Chondrocyte (in vitro differentiated cells): ENCODE results near the gene LYPLA2. TPM values are rescaled to one million over a fixed set of nuclear protein-coding genes. Genes with fewer than 3 reads are reported as not detected.

Experiments used
- DNase-seq: peaks from one replicate; pipeline ENCODE4 v3.0.0; 2021; ENCODE audit warnings: mixed read lengths, low spot score
- H3K27ac Mint-ChIP-seq: one replicate; pipeline ENCODE4 v1.8.0; 2021; ENCODE audit warnings: mild to moderate bottlenecking, moderate library complexity, mixed read lengths; ENCODE audit not compliant: unreplicated experiment
- H3K27me3 Mint-ChIP-seq: 2 replicates; pipeline ENCODE4 v1.8.0; 2021; ENCODE audit warnings: low read depth, mixed read lengths
- H3K36me3 Mint-ChIP-seq: 2 replicates; pipeline ENCODE4 v1.8.0; 2021; ENCODE audit warnings: low read depth, mixed read lengths
- H3K4me1 Mint-ChIP-seq: 2 replicates; pipeline ENCODE4 v1.8.0; 2021; ENCODE audit warnings: low read depth, mild to moderate bottlenecking, mixed read lengths
- H3K4me3 Mint-ChIP-seq: one replicate; pipeline ENCODE4 v1.8.0; 2021; ENCODE audit warnings: mild to moderate bottlenecking, moderate library complexity, mixed read lengths; ENCODE audit not compliant: unreplicated experiment
- H3K9me3 Mint-ChIP-seq: 2 replicates; pipeline ENCODE4 v1.8.0; 2021; ENCODE audit warnings: low read depth, mixed read lengths
- total RNA-seq: library from RNA; stranded (reverse); gene quantifications from 3 replicates; pipeline ENCODE4 v1.2.1, GENCODE V29; 2021
- TF ChIP-seq, protein P1 (sequence below): fragments of 200-600 bp; sonication (generic); IDR thresholded peaks from 2 replicates; pipeline ENCODE4 v1.5.0; 2021; ENCODE audit warnings: antibody characterized with exemption, mild to moderate bottlenecking, moderate library complexity

LYPLA2 gene
- total RNA-seq, 1 donor from 2014 or later: 40.4 TPM

DNA sequence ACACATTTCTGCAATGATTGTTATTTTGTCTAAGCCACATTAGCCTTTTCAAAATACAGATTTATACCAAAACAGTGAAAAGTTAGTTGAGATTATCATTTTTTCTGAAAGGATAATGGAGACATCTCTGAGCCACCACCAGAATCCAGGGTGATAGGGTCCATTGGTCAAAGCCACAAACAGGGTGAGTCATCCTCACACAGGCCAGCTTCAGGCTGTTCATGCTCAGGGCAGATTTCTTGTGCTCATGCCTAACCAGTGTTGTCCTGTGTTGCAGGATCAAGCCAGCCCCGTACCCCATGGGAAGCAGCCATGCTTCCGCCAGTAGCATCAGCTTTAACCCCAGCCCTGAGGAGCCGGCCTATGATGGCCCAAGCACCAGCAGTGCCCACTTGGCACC is 34.3 kb upstream of the LYPLA2 start:
- no peaks in the 10 kb centered on the region for H3K4me1 Mint-ChIP-seq
- no peaks in the 10 kb centered on the region for H3K9me3 Mint-ChIP-seq
- TF ChIP-seq, protein P1, sequence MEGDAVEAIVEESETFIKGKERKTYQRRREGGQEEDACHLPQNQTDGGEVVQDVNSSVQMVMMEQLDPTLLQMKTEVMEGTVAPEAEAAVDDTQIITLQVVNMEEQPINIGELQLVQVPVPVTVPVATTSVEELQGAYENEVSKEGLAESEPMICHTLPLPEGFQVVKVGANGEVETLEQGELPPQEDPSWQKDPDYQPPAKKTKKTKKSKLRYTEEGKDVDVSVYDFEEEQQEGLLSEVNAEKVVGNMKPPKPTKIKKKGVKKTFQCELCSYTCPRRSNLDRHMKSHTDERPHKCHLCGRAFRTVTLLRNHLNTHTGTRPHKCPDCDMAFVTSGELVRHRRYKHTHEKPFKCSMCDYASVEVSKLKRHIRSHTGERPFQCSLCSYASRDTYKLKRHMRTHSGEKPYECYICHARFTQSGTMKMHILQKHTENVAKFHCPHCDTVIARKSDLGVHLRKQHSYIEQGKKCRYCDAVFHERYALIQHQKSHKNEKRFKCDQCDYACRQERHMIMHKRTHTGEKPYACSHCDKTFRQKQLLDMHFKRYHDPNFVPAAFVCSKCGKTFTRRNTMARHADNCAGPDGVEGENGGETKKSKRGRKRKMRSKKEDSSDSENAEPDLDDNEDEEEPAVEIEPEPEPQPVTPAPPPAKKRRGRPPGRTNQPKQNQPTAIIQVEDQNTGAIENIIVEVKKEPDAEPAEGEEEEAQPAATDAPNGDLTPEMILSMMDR: no peak
- peaks cover 36% of the 10 kb centered on the region for H3K36me3 Mint-ChIP-seq
- DNase-seq: no peak
- H3K4me3 Mint-ChIP-seq: no peak overlapping the region
- H3K27me3 Mint-ChIP-seq: no peaks in the 10 kb centered on the region
- H3K27ac Mint-ChIP-seq: peak overlapping the region; percentile 32

DNA sequence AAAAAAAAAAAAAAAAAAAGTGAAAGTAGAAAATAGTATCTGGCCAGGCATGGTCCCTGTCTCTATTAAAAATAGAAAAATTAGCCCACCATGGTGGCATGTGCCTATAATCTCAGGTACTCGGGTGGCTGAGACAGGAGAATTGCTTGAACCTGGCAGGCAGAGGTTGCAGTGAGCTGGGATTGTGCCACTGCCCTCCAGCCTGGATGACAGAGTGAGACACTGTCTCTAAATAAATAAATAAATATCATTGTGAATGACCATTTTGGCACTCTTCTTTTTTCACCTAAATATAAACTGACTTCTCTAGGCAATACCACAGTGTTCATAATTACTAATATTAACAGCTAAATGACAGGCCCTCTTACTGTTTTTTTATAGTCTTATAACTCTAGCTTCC is 33.1 kb upstream of the LYPLA2 start:
- Mint-ChIP-seq H3K36me3 (peaks cover 36% of the 10 kb centered on the region), H3K4me1 (no peaks in the 10 kb centered on the region), H3K27ac (no peak overlapping the region), H3K27me3 (no peaks in the 10 kb centered on the region), H3K9me3 (no peaks in the 10 kb centered on the region), H3K4me3 (no peak overlapping the region)
- TF ChIP-seq, protein P1: no peak
- no peak for DNase-seq

DNA sequence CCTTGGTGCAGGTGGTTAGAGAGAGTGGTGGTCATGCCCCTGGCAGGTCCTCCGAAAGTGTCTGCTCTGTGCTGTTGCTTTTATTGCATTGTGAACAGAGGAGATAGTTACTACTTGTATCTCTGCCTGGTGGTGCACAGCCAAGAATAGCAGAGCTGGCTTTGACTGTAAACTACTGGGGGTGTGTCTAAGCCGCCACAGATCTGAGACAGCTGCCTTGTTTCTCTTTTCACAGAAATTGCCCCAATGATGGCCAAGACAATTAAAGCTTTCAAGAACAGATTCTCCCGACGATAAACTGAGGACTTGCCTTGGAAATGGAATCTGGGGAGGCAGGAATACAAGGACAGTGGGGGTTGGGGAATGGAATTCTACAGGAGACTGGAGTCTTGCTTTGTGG is 31.7 kb upstream of the LYPLA2 start:
- H3K4me3 Mint-ChIP-seq: no peak overlapping the region
- H3K4me1 Mint-ChIP-seq: no peaks in the 10 kb centered on the region
- TF ChIP-seq, protein P1: no peak
- peaks cover 26% of the 10 kb centered on the region for H3K36me3 Mint-ChIP-seq
- no peak overlapping the region for H3K27ac Mint-ChIP-seq
- no peak for DNase-seq
- no peaks in the 10 kb centered on the region for H3K9me3 Mint-ChIP-seq
- no peaks in the 10 kb centered on the region for H3K27me3 Mint-ChIP-seq

DNA sequence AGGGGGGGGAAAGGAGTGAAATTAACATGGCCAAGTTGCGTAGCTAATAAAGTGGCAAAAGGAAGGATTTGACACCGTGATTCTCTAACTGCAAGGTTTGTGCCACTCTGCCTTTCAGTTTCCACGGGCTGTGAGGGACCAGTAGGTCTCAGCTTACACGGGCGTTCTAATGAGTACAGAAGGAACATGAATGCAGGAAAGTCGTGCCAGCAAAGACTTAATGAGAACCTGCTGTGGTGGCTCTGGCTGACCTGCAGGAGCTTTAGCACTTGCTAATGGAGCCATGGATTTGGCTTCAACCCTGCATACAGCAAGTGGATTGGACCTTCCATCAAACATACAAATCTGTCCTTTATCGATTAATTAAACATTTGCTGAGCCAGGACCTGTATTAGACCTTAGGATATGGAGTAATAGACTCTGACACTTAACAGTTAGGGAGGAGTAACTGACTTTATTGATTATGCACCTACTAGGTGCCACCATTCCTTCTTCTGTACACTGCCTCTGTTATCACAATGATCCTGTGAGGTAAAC is 27.8 kb upstream of the LYPLA2 start:
- H3K9me3 Mint-ChIP-seq: no peaks in the 10 kb centered on the region
- no peak for DNase-seq
- H3K27ac Mint-ChIP-seq: no peak overlapping the region

DNA sequence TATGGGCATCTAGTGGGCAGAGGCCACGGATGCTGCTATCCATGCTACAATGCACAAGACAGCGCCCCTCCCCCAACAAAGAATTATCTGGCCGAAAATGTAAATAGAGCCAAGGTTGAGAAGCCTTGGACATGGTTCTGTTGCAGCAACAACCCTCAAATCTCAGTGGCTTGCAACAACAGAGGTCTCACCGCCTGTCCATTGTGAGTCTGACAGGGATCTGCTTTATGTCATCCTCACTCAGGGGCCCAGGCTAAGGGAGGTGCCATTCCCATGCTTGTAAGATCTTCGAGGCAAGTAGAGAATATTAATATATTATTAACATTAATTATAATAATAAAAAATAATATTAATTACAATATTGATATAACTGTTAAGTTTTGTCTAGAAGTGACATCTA is 22.2 kb upstream of the LYPLA2 start:
- TF ChIP-seq, protein P1: no peak
- H3K36me3 Mint-ChIP-seq: peaks cover 4% of the 10 kb centered on the region
- H3K4me3 Mint-ChIP-seq: no peak overlapping the region
- peaks cover 5% of the 10 kb centered on the region for H3K4me1 Mint-ChIP-seq
- H3K27ac Mint-ChIP-seq: no peak overlapping the region
- DNase-seq: no peak
- H3K27me3 Mint-ChIP-seq: no peaks in the 10 kb centered on the region
- no peaks in the 10 kb centered on the region for H3K9me3 Mint-ChIP-seq

More for the DNA sequence above, 27.8 kb upstream of the LYPLA2 start:
- Mint-ChIP-seq H3K36me3 (peaks cover 16% of the 10 kb centered on the region), H3K4me3 (no peak overlapping the region), H3K27me3 (no peaks in the 10 kb centered on the region), H3K4me1 (no peaks in the 10 kb centered on the region)
- TF ChIP-seq, protein P1: no peak
